Smooth muscle cell of the brain vasculature (primary cell): ENCODE measurements around the gene TNNC2.
A peak's percentile ranks its signal among the peaks of the same experiment; 100 is the strongest.

Source experiments
- DNase-seq: peaks from one replicate; pipeline ENCODE4 v3.0.0-alpha.2; 2012; ENCODE audit warnings: low read depth, low spot score

TNNC2 gene

GRCh38 chr20:45781391-45781931 lies 45.7 kb downstream of the TNNC2 start:
- no peak for DNase-seq

GRCh38 chr20:45780159-45780558 lies 47.0 kb downstream of the TNNC2 start:
- DNase-seq, result no peak

GRCh38 chr20:45779011-45779915 lies 47.8 kb downstream of the TNNC2 start:
- DNase-seq, result peak; percentile 81

GRCh38 chr20:45776931-45777330 lies 50.2 kb downstream of the TNNC2 start:
- DNase-seq, result no peak

GRCh38 chr20:45775411-45775810 lies 51.7 kb downstream of the TNNC2 start:
- no peak for DNase-seq

GRCh38 chr20:45774945-45775344 lies 52.2 kb downstream of the TNNC2 start:
- DNase-seq, result no peak
